Keratinocyte (primary cell): ENCODE results near the gene AKAP6. TPM values are rescaled to one million over a fixed set of nuclear protein-coding genes. Genes with fewer than 3 reads are reported as not detected.

Experiments used
- DNase-seq: peaks from one replicate; pipeline ENCODE4 v3.0.0-alpha.2; 2011; ENCODE audit warnings: low read depth, missing footprints, low spot score
- FAIRE-seq: peaks from 2 replicates; lab custom pipeline; 2011; peaks lifted over from hg19 to GRCh38; lab: Jason Lieb, UNC
- H2AFZ ChIP-seq: 2 replicates; pipeline ENCODE4 v1.6.0; 2012; ENCODE audit warnings: low read length, control low read depth, inconsistent platforms; ENCODE audit not compliant: control insufficient read depth
- H3K27ac ChIP-seq: 2 replicates; pipeline ENCODE4 v1.5.1; 2011; ENCODE audit warnings: low read length; ENCODE audit not compliant: control insufficient read depth, insufficient read depth
- H3K27me3 ChIP-seq: 3 replicates; pipeline ENCODE4 v1.6.0; 2011; ENCODE audit warnings: low read length; ENCODE audit not compliant: control insufficient read depth, insufficient read depth; ENCODE audit errors: extremely low read depth
- H3K36me3 ChIP-seq, 2 experiments: 2 replicates in 1 of 2; 3 replicates in 1 of 2; pipeline ENCODE4 v1.5.1; 2011; ENCODE audit warnings: low read length in 2 of 2, mild to moderate bottlenecking in 1 of 2; ENCODE audit not compliant: control insufficient read depth in 2 of 2, insufficient read depth in 2 of 2; ENCODE audit errors: extremely low read depth in 1 of 2
- H3K4me1 ChIP-seq: 3 replicates; pipeline ENCODE4 v1.5.1; 2011; ENCODE audit warnings: low read length; ENCODE audit not compliant: control insufficient read depth, insufficient read depth; ENCODE audit errors: extremely low read depth
- H3K4me2 ChIP-seq: 3 replicates; pipeline ENCODE4 v1.6.0; 2011; ENCODE audit warnings: low read depth, low read length; ENCODE audit not compliant: control insufficient read depth, insufficient read depth; ENCODE audit errors: extremely low read depth
- H3K4me3 ChIP-seq, 3 experiments: fragments of 200-600 bp in 1 of 3; sonication (generic) in 1 of 3; 2 replicates in 2 of 3; 3 replicates in 1 of 3; pipeline ENCODE4 v1.5.1; 2011 to 2016; ENCODE audit warnings: low read length in 3 of 3, mild to moderate bottlenecking in 3 of 3, control low read depth in 2 of 3, inconsistent platforms in 1 of 3, low read depth in 1 of 3, mixed read lengths in 1 of 3, mixed run types in 1 of 3, moderate library complexity in 1 of 3; ENCODE audit not compliant: control insufficient read depth in 2 of 3, insufficient read depth in 2 of 3; ENCODE audit errors: extremely low read depth in 1 of 3
- H3K79me2 ChIP-seq: 2 replicates; pipeline ENCODE4 v1.6.0; 2012; ENCODE audit warnings: low read length; ENCODE audit not compliant: control insufficient read depth, insufficient read depth
- H3K9ac ChIP-seq: 3 replicates; pipeline ENCODE4 v1.6.0; 2011; ENCODE audit warnings: low read length; ENCODE audit not compliant: control insufficient read depth, insufficient read depth; ENCODE audit errors: extremely low read depth
- H3K9me1 ChIP-seq: 3 replicates; pipeline ENCODE4 v1.6.0; 2011; ENCODE audit warnings: low read length; ENCODE audit not compliant: control insufficient read depth, insufficient read depth; ENCODE audit errors: extremely low read depth
- H3K9me3 ChIP-seq: 2 replicates; pipeline ENCODE4 v1.5.1; 2012; ENCODE audit warnings: low read depth, low read length; ENCODE audit not compliant: control insufficient read depth
- H4K20me1 ChIP-seq: 3 replicates; pipeline ENCODE4 v1.6.0; 2011; ENCODE audit warnings: low read length; ENCODE audit not compliant: control insufficient read depth, insufficient read depth; ENCODE audit errors: extremely low read depth
- EZH2 ChIP-seq: IDR thresholded peaks from one replicate; pipeline ENCODE4 v1.6.1; 2012; ENCODE audit warnings: inconsistent platforms, mild to moderate bottlenecking, low read length, moderate library complexity
- dilution Hi-C: fragments of 300-500 bp; cut with MboI; formaldehyde crosslinking; loops from one replicate; pipeline ENCODE4 v1.7.0; 2020; ENCODE audit warnings: low sequenced_read_pairs; ENCODE audit not compliant: extremely low pct_ligation_motif_present
- polyA plus RNA-seq, 5 experiments: library from polyadenylated mRNA; depleted of rRNA in 3 of 5; stranded (reverse) in 3 of 5; stranded (forward) in 1 of 5; unstranded in 1 of 5; fragments of >200 nt; gene quantifications; 1 replicate in 1 of 5; 2 replicates in 3 of 5; 3 replicates in 1 of 5; pipeline versions ENCODE4 v1.2.1 to v1.2.3, GENCODE V29; 2011 to 2012; ENCODE audit warnings: missing spikeins in 2 of 5, low read depth in 1 of 5, low replicate concordance in 1 of 5
- TF ChIP-seq, protein P1 (sequence below), 3 experiments: IDR thresholded peaks in 1 of 3; conservative IDR thresholded peaks in 1 of 3; optimal IDR thresholded peaks in 1 of 3; 2 replicates in 2 of 3; 3 replicates in 1 of 3; pipeline versions ENCODE3 to v1.5.1; 2011; ENCODE audit warnings: low read length in 3 of 3, mild to moderate bottlenecking in 3 of 3, moderate library complexity in 2 of 3, control low read depth in 1 of 3, inconsistent platforms in 1 of 3; ENCODE audit not compliant: insufficient read depth in 2 of 3; ENCODE audit errors: extremely low read depth in 1 of 3

The AKAP6 gene
- polyA plus RNA-seq, 1 donor (not counting 4 experiments of a cell fraction or from before 2014, with no cell fraction given) = 2.0 TPM

- H3K9me1 ChIP-seq = no peaks in the 10 kb centered on the region
- no peak for FAIRE-seq
- no peak overlapping the region for H2AFZ ChIP-seq
- H3K79me2 ChIP-seq = no peaks in the 10 kb centered on the region
- no peak overlapping the region for H3K9ac ChIP-seq
- no peaks in the 10 kb centered on the region for H3K36me3 ChIP-seq
- TF ChIP-seq EZH2 = no peak
- TF ChIP-seq, protein P1, sequence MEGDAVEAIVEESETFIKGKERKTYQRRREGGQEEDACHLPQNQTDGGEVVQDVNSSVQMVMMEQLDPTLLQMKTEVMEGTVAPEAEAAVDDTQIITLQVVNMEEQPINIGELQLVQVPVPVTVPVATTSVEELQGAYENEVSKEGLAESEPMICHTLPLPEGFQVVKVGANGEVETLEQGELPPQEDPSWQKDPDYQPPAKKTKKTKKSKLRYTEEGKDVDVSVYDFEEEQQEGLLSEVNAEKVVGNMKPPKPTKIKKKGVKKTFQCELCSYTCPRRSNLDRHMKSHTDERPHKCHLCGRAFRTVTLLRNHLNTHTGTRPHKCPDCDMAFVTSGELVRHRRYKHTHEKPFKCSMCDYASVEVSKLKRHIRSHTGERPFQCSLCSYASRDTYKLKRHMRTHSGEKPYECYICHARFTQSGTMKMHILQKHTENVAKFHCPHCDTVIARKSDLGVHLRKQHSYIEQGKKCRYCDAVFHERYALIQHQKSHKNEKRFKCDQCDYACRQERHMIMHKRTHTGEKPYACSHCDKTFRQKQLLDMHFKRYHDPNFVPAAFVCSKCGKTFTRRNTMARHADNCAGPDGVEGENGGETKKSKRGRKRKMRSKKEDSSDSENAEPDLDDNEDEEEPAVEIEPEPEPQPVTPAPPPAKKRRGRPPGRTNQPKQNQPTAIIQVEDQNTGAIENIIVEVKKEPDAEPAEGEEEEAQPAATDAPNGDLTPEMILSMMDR (optimal IDR thresholded peaks at IDR 0.05 in 1 of 3, IDR thresholded peaks at IDR 0.05 in 1 of 3, conservative IDR thresholded peaks at IDR 0.05 in 1 of 3; ENCODE audit: extremely low read depth in 1 of 3, insufficient read depth in 2 of 3, low read length in 3 of 3) = no peak
- no peak overlapping the region for H3K27ac ChIP-seq
- no peak overlapping the region for H3K4me3 ChIP-seq
- dilution Hi-C loops = no loop called here
- no peaks in the 10 kb centered on the region for H3K27me3 ChIP-seq
- H4K20me1 ChIP-seq = no peaks in the 10 kb centered on the region
- no peak overlapping the region for H3K4me2 ChIP-seq
- DNase-seq = no peak
- H3K4me1 ChIP-seq = no peaks in the 10 kb centered on the region
- no peaks in the 10 kb centered on the region for H3K9me3 ChIP-seq
Measured at GRCh38 chr14:32601906-32602305, 272.8 kb downstream of the AKAP6 start.

DNA sequence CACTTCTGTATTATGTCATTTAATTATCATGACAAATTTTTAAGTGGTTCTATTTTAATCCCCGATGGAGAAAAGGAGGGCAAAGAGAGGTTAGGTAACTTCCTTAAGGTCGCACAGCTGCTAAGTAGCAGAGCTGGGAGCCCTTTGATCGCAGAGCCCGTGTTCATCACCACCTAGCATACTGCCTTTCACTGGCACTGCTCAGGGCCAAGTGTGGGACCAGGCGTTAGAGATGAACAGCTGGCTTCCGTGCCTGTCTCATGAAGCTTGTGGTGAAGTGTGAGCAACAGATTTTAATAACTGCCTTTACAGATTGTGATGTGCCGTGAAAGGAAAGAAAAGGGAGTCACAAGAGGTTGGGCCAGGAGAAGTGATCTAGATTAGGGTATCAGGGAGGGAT lies 273.6 kb downstream of the AKAP6 start:
- Histone ChIP-seq H3K79me2 (no peaks in the 10 kb centered on the region), H3K36me3 (no peaks in the 10 kb centered on the region), H3K27me3 (no peaks in the 10 kb centered on the region), H2AFZ (no peak overlapping the region), H3K4me1 (no peaks in the 10 kb centered on the region), H3K9me1 (no peaks in the 10 kb centered on the region), H3K4me3 (no peak overlapping the region), H3K27ac (no peak overlapping the region), H3K4me2 (no peak overlapping the region), H3K9ac (no peak overlapping the region), H4K20me1 (no peaks in the 10 kb centered on the region), H3K9me3 (no peaks in the 10 kb centered on the region)
- FAIRE-seq (no peak), DNase-seq (no peak)
- dilution Hi-C loops = no loop called here
- TF ChIP-seq, protein P1 (optimal IDR thresholded peaks at IDR 0.05 in 1 of 3, IDR thresholded peaks at IDR 0.05 in 1 of 3, conservative IDR thresholded peaks at IDR 0.05 in 1 of 3; ENCODE audit: extremely low read depth in 1 of 3, insufficient read depth in 2 of 3, low read length in 3 of 3) = no peak
- TF ChIP-seq EZH2 = no peak
